GM12865 (cell line): Measurements from ENCODE around the gene NUP37.
"Not testable (repeated sequence)": the region's sequence is repeated elsewhere in the genome, so short reads cannot be mapped to it uniquely, and the experiment has no call there.

Experiments used
- DNase-seq: peaks from one replicate; pipeline ENCODE4 v3.0.0; 2010; ENCODE audit warnings: low read depth
- H3K4me3 ChIP-seq: 2 replicates; pipeline ENCODE4 v1.5.1; 2011; ENCODE audit warnings: mild to moderate bottlenecking, low read depth, low read length, control low read depth
- TF ChIP-seq, protein P1 (sequence below): IDR thresholded peaks from 2 replicates; pipeline ENCODE4 v1.5.1; 2011; ENCODE audit warnings: low read length, control low read depth, low read depth, inconsistent platforms; ENCODE audit not compliant: insufficient read depth; ENCODE audit errors: missing control alignments

NUP37 gene

DNA sequence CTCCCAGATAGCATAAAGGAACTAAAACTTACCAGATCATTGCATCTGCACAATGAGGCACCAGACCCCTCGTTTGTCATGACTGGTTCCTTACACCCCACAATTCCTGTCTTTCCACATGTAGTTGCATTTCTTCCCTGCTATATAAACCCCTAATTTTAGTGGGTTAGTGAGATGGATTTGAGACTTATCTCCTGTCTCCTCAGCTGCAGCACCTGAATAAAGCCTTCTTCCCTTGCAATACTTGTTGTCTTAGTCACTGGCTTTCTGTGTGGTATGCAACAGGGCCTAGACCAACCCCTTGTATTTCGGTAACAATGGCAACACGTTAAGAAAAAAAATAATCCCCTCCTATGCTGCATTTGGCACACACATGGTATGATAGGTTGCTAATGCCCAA is 13.0 kb downstream of the NUP37 start:
- DNase-seq: no peak
- H3K4me3 ChIP-seq: no peak overlapping the region
- TF ChIP-seq, protein P1, sequence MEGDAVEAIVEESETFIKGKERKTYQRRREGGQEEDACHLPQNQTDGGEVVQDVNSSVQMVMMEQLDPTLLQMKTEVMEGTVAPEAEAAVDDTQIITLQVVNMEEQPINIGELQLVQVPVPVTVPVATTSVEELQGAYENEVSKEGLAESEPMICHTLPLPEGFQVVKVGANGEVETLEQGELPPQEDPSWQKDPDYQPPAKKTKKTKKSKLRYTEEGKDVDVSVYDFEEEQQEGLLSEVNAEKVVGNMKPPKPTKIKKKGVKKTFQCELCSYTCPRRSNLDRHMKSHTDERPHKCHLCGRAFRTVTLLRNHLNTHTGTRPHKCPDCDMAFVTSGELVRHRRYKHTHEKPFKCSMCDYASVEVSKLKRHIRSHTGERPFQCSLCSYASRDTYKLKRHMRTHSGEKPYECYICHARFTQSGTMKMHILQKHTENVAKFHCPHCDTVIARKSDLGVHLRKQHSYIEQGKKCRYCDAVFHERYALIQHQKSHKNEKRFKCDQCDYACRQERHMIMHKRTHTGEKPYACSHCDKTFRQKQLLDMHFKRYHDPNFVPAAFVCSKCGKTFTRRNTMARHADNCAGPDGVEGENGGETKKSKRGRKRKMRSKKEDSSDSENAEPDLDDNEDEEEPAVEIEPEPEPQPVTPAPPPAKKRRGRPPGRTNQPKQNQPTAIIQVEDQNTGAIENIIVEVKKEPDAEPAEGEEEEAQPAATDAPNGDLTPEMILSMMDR: no peak

DNA sequence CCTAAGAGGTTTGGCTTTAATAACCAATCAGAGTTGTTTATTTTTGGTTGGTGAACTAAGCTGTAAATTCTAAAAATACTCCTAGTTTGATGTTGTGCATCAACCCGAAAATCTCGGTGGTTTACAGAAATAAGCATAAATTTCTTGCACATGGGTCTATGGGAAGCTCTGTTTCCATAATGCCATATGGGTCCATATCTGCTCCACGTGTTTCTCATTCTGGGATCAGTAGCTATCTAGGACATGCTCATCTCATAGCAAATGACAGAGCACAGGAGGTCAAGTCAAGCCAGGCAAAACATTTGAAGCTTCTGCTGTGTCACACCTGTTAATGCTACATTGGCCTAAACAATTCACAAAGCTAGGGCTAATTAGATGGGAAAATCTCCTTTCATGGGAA is 23.1 kb downstream of the NUP37 start:
- peak; percentile 12 for DNase-seq
- no peak overlapping the region for H3K4me3 ChIP-seq
- TF ChIP-seq, protein P1: no peak

DNA sequence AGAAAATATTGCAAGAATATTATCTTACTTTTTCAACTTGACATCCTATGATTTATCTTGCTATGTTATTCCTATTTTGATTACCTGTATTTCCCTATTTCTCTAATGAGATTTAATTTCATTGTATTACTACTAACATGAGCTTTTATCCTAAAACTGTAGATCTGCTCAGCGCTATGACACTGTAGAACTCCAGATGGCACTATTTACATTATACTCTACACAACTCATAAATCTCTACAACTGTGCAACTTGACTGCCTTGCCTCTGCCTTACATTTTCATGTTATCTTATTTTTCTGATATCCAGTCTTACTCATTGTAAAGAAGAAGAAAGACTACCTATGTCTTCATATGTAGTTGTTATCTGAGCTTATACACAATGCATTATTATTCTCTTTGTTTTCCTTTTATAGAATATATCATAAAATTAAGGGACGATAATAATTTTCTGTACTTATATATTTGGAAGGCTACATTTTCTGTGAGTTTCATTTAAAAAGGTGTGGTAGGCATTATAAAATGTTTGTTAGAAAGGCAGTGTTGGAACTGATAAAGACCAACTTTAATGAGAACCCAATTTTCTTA is 24.1 kb downstream of the NUP37 start:
- TF ChIP-seq, protein P1: peak; percentile 37
- H3K4me3 ChIP-seq: no peak overlapping the region
- DNase-seq: peak; percentile 34

DNA sequence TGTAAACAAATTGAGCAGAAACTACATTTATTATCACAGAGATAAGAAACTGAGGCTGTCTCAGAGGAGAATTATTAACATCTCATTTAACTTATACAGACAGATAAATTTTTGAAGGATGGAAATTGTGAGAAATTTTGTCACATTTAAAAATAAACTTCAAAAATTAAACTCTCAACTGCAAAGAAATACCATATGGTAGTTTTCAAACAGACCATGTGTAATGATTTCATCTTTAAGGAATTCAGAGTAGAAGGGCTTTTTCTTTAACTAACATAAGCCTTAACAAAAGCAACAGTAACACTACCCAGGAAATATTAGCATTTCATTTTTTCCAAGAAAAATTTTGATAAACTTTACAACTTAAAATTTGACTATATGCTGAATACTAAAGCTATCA is 26.6 kb downstream of the NUP37 start:
- TF ChIP-seq, protein P1: no peak
- H3K4me3 ChIP-seq: no peak overlapping the region
- no peak for DNase-seq

DNA sequence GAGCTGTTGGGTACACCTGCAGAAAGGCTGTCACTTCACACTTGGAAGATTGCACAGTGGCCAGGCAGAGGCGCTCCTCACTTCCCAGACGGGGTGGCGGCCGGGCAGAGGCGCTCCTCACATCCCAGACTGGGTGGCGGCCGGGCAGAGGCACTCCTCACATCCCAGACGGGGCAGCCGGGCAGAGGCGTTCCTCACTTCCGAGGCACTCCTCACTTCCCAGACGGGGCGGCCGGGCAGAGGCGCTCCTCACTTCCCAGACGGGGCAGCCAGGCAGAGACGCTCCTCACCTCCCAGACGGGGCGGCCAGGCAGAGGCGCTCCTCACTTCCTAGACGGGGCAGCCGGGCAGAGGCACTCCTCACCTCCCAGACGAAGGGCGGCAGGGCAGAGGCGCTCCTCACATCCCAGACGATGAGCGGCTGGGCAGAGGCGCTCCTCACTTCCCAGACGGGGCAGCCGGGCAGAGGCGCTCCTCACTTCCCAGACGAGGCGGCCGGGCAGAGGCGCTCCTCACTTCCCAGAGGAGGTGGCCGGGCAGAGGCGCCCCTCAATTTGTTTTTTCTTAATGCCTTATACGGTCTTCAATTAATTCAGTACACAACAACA is 30.6 kb downstream of the NUP37 start:
- not testable (repeated sequence) for DNase-seq

DNA sequence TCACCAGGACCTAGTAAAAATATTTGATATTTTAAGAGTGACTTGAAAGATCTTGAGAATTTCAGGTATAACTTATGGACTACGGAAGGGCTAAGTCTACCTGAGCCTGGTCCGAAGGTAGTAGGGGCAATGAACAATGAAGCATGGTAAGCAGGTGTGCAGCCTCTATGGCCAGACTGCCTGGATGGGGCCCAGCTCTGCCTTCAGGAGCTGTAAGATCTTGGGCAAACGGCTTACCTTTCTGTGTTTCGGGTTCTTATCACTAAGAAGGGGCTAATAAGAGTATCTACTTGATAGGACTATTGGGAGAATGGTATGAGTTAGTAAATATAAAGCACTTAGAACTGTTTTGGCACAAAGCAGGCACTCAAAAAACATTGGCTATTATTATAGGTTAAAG is 39.1 kb downstream of the NUP37 start:
- H3K4me3 ChIP-seq: no peak overlapping the region
- DNase-seq: no peak

More for the DNA sequence above, 30.6 kb downstream of the NUP37 start:
- not testable (repeated sequence) for H3K4me3 ChIP-seq

DNA sequence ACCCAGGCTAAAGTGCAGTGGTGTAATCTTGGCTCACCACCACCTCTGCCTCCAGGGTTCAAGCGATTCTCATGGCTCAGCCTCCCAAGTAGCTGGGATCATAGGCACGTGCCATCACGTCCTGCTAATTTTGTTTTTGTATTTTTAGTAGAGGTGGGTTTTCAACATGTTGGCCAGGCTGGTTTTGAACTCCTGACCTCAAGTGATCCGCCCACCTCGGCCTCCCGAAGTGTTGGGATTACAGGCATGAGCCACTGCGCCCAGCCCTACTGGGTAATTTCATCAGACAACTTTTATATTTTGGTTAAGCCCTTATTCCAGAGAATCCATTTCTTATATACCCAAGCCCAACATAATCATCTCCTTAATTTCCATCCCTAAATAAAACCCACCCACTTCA is 47.8 kb downstream of the NUP37 start:
- DNase-seq, H3K4me3 ChIP-seq: not testable (repeated sequence)

More for the DNA sequence above, 39.1 kb downstream of the NUP37 start:
- TF ChIP-seq, protein P1: no peak

DNA sequence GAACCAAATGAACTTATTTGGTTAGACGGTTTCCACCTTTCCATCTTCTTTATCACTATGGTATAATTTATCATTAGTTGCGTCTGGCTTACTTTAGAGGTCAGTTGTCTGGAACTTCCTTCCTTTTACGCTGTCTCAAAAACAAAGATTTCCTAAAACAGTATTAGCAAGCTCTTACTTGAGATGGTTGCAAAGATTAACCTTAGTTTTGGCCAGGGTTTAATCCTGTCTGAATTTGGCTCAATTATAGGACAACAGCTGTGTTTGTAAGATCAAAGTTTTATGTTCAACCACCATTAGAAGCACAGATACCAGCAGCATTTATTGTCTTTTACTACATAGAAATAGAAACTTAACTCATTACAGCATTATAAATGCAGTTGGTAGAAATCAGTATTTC is 50.2 kb downstream of the NUP37 start:
- TF ChIP-seq, protein P1: no peak
- no peak overlapping the region for H3K4me3 ChIP-seq
- DNase-seq: no peak
